ENCODE data around the gene PTGFRN.

PTGFRN gene

GRCh38 chr1:116919802-116920201 is 10.1 kb downstream of the PTGFRN start:
- no peaks in the 10 kb centered on the region for H3K36me3 ChIP-seq (replicated peaks; ENCODE audit: insufficient read depth, low read length)
- no peak for DNase-seq
- no peaks in the 10 kb centered on the region for H3K79me2 ChIP-seq (ENCODE audit: low read length)

GRCh38 chr1:116920211-116920610 is 10.5 kb downstream of the PTGFRN start:
- H3K9ac ChIP-seq (ENCODE audit: low read length), result no peak overlapping the region
- TF ChIP-seq EZH2phosphoT487 (IDR thresholded peaks at IDR 0.05; ENCODE audit: low read length) (no peak), CTCF (IDR thresholded peaks at IDR 0.05; ENCODE audit: low read length) (no peak), EZH2 (optimal IDR thresholded peaks at IDR 0.05; ENCODE audit: low read depth, low read length) (no peak)
- H3K27ac ChIP-seq (ENCODE audit: low read length), result no peak overlapping the region
- no peaks in the 10 kb centered on the region for H3F3A ChIP-seq (ENCODE audit: insufficient read depth, low read length)
- H3K27me3 ChIP-seq (replicated peaks; ENCODE audit: insufficient read depth, low read length), result no peaks in the 10 kb centered on the region
- no peak overlapping the region for H3K4me3 ChIP-seq (ENCODE audit: low read length)
- no peaks in the 10 kb centered on the region for H4K20me1 ChIP-seq (ENCODE audit: insufficient read depth, low read length)
- DNase-seq, result no peak
- H3K9me3 ChIP-seq (replicated peaks; ENCODE audit: insufficient read depth, low read length), result no peaks in the 10 kb centered on the region
- no peak overlapping the region for H2AFZ ChIP-seq (ENCODE audit: low read length)
- no peaks in the 10 kb centered on the region for H3K4me1 ChIP-seq (ENCODE audit: low read length)
- no peaks in the 10 kb centered on the region for H3K79me2 ChIP-seq (ENCODE audit: low read length)
- no peak overlapping the region for H3K4me2 ChIP-seq (ENCODE audit: low read depth, low read length)
- no peaks in the 10 kb centered on the region for H3K36me3 ChIP-seq (replicated peaks; ENCODE audit: insufficient read depth, low read length)
- H3K9me2 ChIP-seq (replicated peaks; ENCODE audit: insufficient read depth, low read length), result no peaks in the 10 kb centered on the region

More at GRCh38 chr1:116919802-116920201, 10.1 kb downstream of the PTGFRN start:
- Histone ChIP-seq H3K27me3 (replicated peaks; ENCODE audit: insufficient read depth, low read length) (no peaks in the 10 kb centered on the region), H3K27ac (ENCODE audit: low read length) (no peak overlapping the region), H3K9ac (ENCODE audit: low read length) (no peak overlapping the region), H3F3A (ENCODE audit: insufficient read depth, low read length) (no peaks in the 10 kb centered on the region), H3K4me2 (ENCODE audit: low read depth, low read length) (no peak overlapping the region), H3K4me1 (ENCODE audit: low read length) (no peaks in the 10 kb centered on the region), H3K9me2 (replicated peaks; ENCODE audit: insufficient read depth, low read length) (no peaks in the 10 kb centered on the region), H3K4me3 (ENCODE audit: low read length) (no peak overlapping the region), H4K20me1 (ENCODE audit: insufficient read depth, low read length) (no peaks in the 10 kb centered on the region), H3K9me3 (replicated peaks; ENCODE audit: insufficient read depth, low read length) (no peaks in the 10 kb centered on the region), H2AFZ (ENCODE audit: low read length) (no peak overlapping the region)
- TF ChIP-seq EZH2phosphoT487 (IDR thresholded peaks at IDR 0.05; ENCODE audit: low read length) (no peak), CTCF (IDR thresholded peaks at IDR 0.05; ENCODE audit: low read length) (no peak), EZH2 (optimal IDR thresholded peaks at IDR 0.05; ENCODE audit: low read depth, low read length) (no peak)

GRCh38 chr1:116921301-116921885 is 11.7 kb downstream of the PTGFRN start:
- H4K20me1 ChIP-seq (ENCODE audit: insufficient read depth, low read length), result no peaks in the 10 kb centered on the region
- no peaks in the 10 kb centered on the region for H3K27me3 ChIP-seq (replicated peaks; ENCODE audit: insufficient read depth, low read length)
- H3F3A ChIP-seq (ENCODE audit: insufficient read depth, low read length), result no peaks in the 10 kb centered on the region
- H3K4me1 ChIP-seq (ENCODE audit: low read length), result no peaks in the 10 kb centered on the region
- H3K27ac ChIP-seq (ENCODE audit: low read length), result no peak overlapping the region
- H3K9me3 ChIP-seq (replicated peaks; ENCODE audit: insufficient read depth, low read length), result no peaks in the 10 kb centered on the region
- no peak for DNase-seq
- H3K4me3 ChIP-seq (ENCODE audit: low read length), result no peak overlapping the region
- H3K36me3 ChIP-seq (replicated peaks; ENCODE audit: insufficient read depth, low read length), result no peaks in the 10 kb centered on the region
- H3K9me2 ChIP-seq (replicated peaks; ENCODE audit: insufficient read depth, low read length), result no peaks in the 10 kb centered on the region
- no peak overlapping the region for H2AFZ ChIP-seq (ENCODE audit: low read length)
- H3K4me2 ChIP-seq (ENCODE audit: low read depth, low read length), result no peak overlapping the region
- TF ChIP-seq CTCF (IDR thresholded peaks at IDR 0.05; ENCODE audit: low read length) (no peak), EZH2 (optimal IDR thresholded peaks at IDR 0.05; ENCODE audit: low read depth, low read length) (no peak), EZH2phosphoT487 (IDR thresholded peaks at IDR 0.05; ENCODE audit: low read length) (no peak)
- H3K79me2 ChIP-seq (ENCODE audit: low read length), result no peaks in the 10 kb centered on the region
- no peak overlapping the region for H3K9ac ChIP-seq (ENCODE audit: low read length)
